GM12878 (cell line): ENCODE data around the gene SLX4IP. TPM values are rescaled to one million over a fixed set of nuclear protein-coding genes. Genes with fewer than 3 reads are reported as not detected.

Source experiments
- ATAC-seq: fragments of 200-7000 bp; cut with Tn5 transposase; 3 replicates; pipeline ENCODE4 v1.9.1; 2020; ENCODE audit warnings: mild to moderate bottlenecking, moderate library complexity
- BruUV-seq: library from RNA; stranded (reverse); fragments of 400-500 nt; replicated peaks from 2 replicates; lab custom pipeline; 2021; lab: Mats Ljungman, UMichigan
- CTCF ChIA-PET: fragments of 300-600 bp; sonication (Branson Sonifier 250); formaldehyde crosslinking; extraction: SDS; loops from one replicate; lab custom pipeline; 2021; ENCODE audit warnings: inconsistent platforms; lab: Yijun Ruan, JAX
- POLR2A ChIA-PET: fragments of 350-600 bp; formaldehyde crosslinking; extraction: SDS; loops from one replicate; lab custom pipeline; 2021; ENCODE audit warnings: inconsistent platforms; lab: Charles Lee
- RAD21 ChIA-PET: fragments of 300-600 bp; sonication (Branson Sonifier 250); formaldehyde crosslinking; loops from one replicate; lab custom pipeline; 2023; ENCODE audit warnings: antibody characterized with exemption; ENCODE audit not compliant: unreplicated experiment; lab: Charles Lee
- SMC1A ChIA-PET: fragments of 300-600 bp; sonication (Branson Sonifier 250); formaldehyde crosslinking; loops from one replicate; lab custom pipeline; 2023; ENCODE audit not compliant: unreplicated experiment, uncharacterized antibody; lab: Charles Lee
- DNase-seq: peaks from one replicate; pipeline ENCODE4 v3.0.0-alpha.2; 2011; ENCODE audit warnings: low read depth, low spot score
- FAIRE-seq: peaks from 3 replicates; lab custom pipeline; 2011; peaks lifted over from hg19 to GRCh38; lab: Jason Lieb, UNC
- H2AFZ ChIP-seq: 2 replicates; pipeline ENCODE4 v1.6.0; 2011; ENCODE audit warnings: low read depth, low read length, control low read depth; ENCODE audit not compliant: control insufficient read depth
- H3K27ac ChIP-seq: 2 replicates; pipeline ENCODE4 v1.5.1; 2011; ENCODE audit warnings: control low read depth; ENCODE audit not compliant: control insufficient read depth, insufficient read depth
- H3K27me3 ChIP-seq, 2 experiments: replicated peaks in 1 of 2; 2 replicates each; pipeline versions ENCODE4 v1.6.0 to v1.6.1; 2011; ENCODE audit warnings: low read length in 1 of 2; ENCODE audit not compliant: control insufficient read depth in 2 of 2, insufficient read depth in 2 of 2
- H3K36me3 ChIP-seq, 2 experiments: 2 replicates each; pipeline ENCODE4 v1.5.1; 2011; ENCODE audit warnings: low read length in 1 of 2; ENCODE audit not compliant: control insufficient read depth in 2 of 2, insufficient read depth in 2 of 2
- H3K4me1 ChIP-seq: 2 replicates; pipeline ENCODE4 v1.6.1; 2011; ENCODE audit warnings: mild to moderate bottlenecking, low read length, moderate library complexity, mixed read lengths; ENCODE audit not compliant: control insufficient read depth, insufficient read depth
- H3K4me2 ChIP-seq: 2 replicates; pipeline ENCODE4 v1.6.0; 2011; ENCODE audit warnings: control low read depth; ENCODE audit not compliant: control insufficient read depth, insufficient read depth
- H3K4me3 ChIP-seq: fragments of 200-600 bp; sonication (generic); 2 replicates; pipeline ENCODE4 v1.5.1; 2016
- H3K79me2 ChIP-seq: 2 replicates; pipeline ENCODE4 v1.6.0; 2011; ENCODE audit warnings: low read length; ENCODE audit not compliant: control insufficient read depth, insufficient read depth
- H3K9ac ChIP-seq: 2 replicates; pipeline ENCODE4 v1.8.0; 2011; ENCODE audit warnings: low read length, control low read depth, mixed read lengths; ENCODE audit not compliant: control insufficient read depth, insufficient read depth
- H3K9me3 ChIP-seq: replicated peaks from 3 replicates; pipeline ENCODE4 v1.5.1; 2011; ENCODE audit warnings: mild to moderate bottlenecking, low read length; ENCODE audit not compliant: control insufficient read depth, insufficient read depth
- H4K20me1 ChIP-seq: 2 replicates; pipeline ENCODE4 v1.6.0; 2011; ENCODE audit not compliant: control insufficient read depth, insufficient read depth
- BACH1 ChIP-seq: fragments of 450-650 bp; IDR thresholded peaks from 2 replicates; pipeline ENCODE4 v1.6.1; 2017; ENCODE audit warnings: mild to moderate bottlenecking, borderline replicate concordance
- CEBPB ChIP-seq, 2 experiments: fragments of 150-350 bp in 1 of 2; IDR thresholded peaks; 2 replicates each; pipeline ENCODE4 v1.6.1; 2012 to 2014; ENCODE audit warnings: low read depth in 2 of 2, low read length in 2 of 2, borderline replicate concordance in 1 of 2, inconsistent platforms in 1 of 2
- CHD4 ChIP-seq: fragments of 200-600 bp; sonication (generic); IDR thresholded peaks from 2 replicates; pipeline ENCODE4 v1.6.1; 2016; ENCODE audit warnings: mild to moderate bottlenecking
- JUND ChIP-seq: IDR thresholded peaks from 2 replicates; pipeline ENCODE4 v1.6.1; 2012; ENCODE audit warnings: low read depth, mild to moderate bottlenecking, low read length, improper control_type of control experiment, moderate library complexity
- POLR2AphosphoS5 ChIP-seq: IDR thresholded peaks from 2 replicates; pipeline ENCODE4 v1.6.1; 2011; ENCODE audit warnings: mild to moderate bottlenecking, low read length, inconsistent platforms
- SUPT20H ChIP-seq: IDR thresholded peaks from 2 replicates; pipeline ENCODE4 v1.6.1; 2011; ENCODE audit warnings: low read depth, mild to moderate bottlenecking, low read length, moderate library complexity, borderline replicate concordance; ENCODE audit not compliant: control insufficient read depth
- TCF7 ChIP-seq: IDR thresholded peaks from 2 replicates; pipeline ENCODE4 v1.6.1; 2014; ENCODE audit warnings: antibody characterized with exemption, borderline replicate concordance
- ZBED1 ChIP-seq: IDR thresholded peaks from 2 replicates; pipeline ENCODE4 v1.6.1; 2016; ENCODE audit warnings: borderline replicate concordance
- ZNF207 ChIP-seq: fragments of 450-650 bp; IDR thresholded peaks from 2 replicates; pipeline ENCODE4 v1.6.1; 2014; ENCODE audit warnings: antibody characterized with exemption, mild to moderate bottlenecking, borderline replicate concordance
- ZNF24 ChIP-seq: fragments of 450-650 bp; IDR thresholded peaks from 2 replicates; pipeline ENCODE4 v1.6.1; 2017; ENCODE audit warnings: antibody characterized with exemption, mild to moderate bottlenecking
- WGBS: methylation state at CpG from one replicate; pipeline ENCODE4 v1.1.6; 2016; ENCODE audit warnings: low lambda C conversion rate; ENCODE audit not compliant: insufficient replicate concordance, insufficient coverage; ENCODE audit errors: missing lambda C conversion rate; 5-methylcytosine and 5-hydroxymethylcytosine counted together
- in situ Hi-C: fragments of 300-500 bp; cut with MboI; formaldehyde crosslinking; loops from 9 replicates; pipeline ENCODE4 v1.14.3; 2018; ENCODE audit warnings: mixed read lengths
- intact Hi-C: fragments of 100-400 bp; cut with micrococcal nuclease; formaldehyde crosslinking; loops from one replicate; pipeline ENCODE4 v1.14.2; 2022; ENCODE audit not compliant: unreplicated experiment
- polyA plus RNA-seq, 11 experiments: library from polyadenylated mRNA; depleted of rRNA in 4 of 11; unstranded in 6 of 11; stranded (reverse) in 5 of 11; fragments of >200 nt; fragmentation: Nextera tagmentation in 4 of 11; fragmentation: Illumina TruSeq in 1 of 11; extraction: Ambion mirVana in 4 of 11; extraction: Trizol in 1 of 11; gene quantifications; 1 replicate in 1 of 11; 2 replicates in 10 of 11; pipeline versions ENCODE4 v1.2.1 to v1.2.3, GENCODE V29; 2011 to 2016; ENCODE audit warnings: inconsistent platforms in 2 of 11, missing spikeins in 2 of 11, low read depth in 1 of 11
- total RNA-seq, 4 experiments: library from RNA; depleted of rRNA in 3 of 4; stranded (reverse); fragments of >200 nt in 3 of 4; fragmentation: Illumina TruSeq in 1 of 4; extraction: Trizol in 1 of 4; gene quantifications; 2 replicates each; pipeline versions ENCODE4 v1.2.1 to v1.2.3, GENCODE V29; 2013 to 2021
- TF ChIP-seq, protein P1 (sequence below): fragments of 450-650 bp; IDR thresholded peaks from 2 replicates; pipeline ENCODE4 v1.6.1; 2017; ENCODE audit warnings: mild to moderate bottlenecking, moderate library complexity
- TF ChIP-seq, protein P2 (sequence below): IDR thresholded peaks from 2 replicates; pipeline ENCODE4 v1.6.1; 2012; ENCODE audit warnings: improper control_type of control experiment, low read depth, low read length; ENCODE audit not compliant: insufficient replicate concordance

Gene SLX4IP
- total and polyA plus RNA-seq, 10 of the 15 experiments (the other 5 are each of a cell fraction or from before 2014, with no cell fraction given) = 2.2 to 11.0 (median 6.3) TPM

DNA sequence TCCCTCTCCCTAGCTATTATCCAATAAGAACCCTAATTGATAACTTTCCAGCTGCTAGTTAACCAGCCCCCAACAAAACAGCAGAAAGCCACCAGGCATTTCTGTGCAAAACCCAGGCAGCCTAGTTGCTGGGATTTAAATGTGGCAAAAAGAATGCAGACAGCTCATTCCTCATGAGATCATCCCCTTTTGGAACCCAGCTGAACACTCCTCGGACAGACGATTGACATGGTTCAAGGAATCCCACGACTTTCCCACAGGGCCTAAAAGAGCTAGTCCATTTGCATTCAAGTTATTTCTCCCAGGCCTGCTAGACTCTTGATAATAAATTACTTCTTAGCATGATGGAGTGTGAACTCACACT, 214.7 kb downstream of the SLX4IP start:
- BruUV-seq = no TSS peak
- H2AFZ ChIP-seq = no peak overlapping the region
- peaks cover 16% of the 10 kb centered on the region for H3K4me1 ChIP-seq
- WGBS = 74% methylated on average over 3 of the region's 3 CpGs
- ChIA-PET CTCF (interaction anchor here (0.7 to 1.7 kb wide), 7 partner anchors 21 to 1072 kb away, joined by 3 to 6 read pairs (median 3); no protein-coding TSS in a partner anchor), POLR2A (interaction anchor here (0.5 kb wide), 1 partner anchor 626 kb away, joined by 3 read pairs; no protein-coding TSS in a partner anchor), SMC1A (interaction anchor here (0.6 to 3.2 kb wide), 5 partner anchors 12 to 188 kb away, joined by 3 to 15 read pairs (median 4); no protein-coding TSS in a partner anchor), RAD21 (interaction anchor here (1.9 kb wide), 1 partner anchor 21 kb away, joined by 5 read pairs; no protein-coding TSS in a partner anchor)
- FAIRE-seq (no peak), DNase-seq (no peak), ATAC-seq (no peak)
- no peak overlapping the region for H3K9ac ChIP-seq
- no peak overlapping the region for H3K4me3 ChIP-seq
- H3K27me3 ChIP-seq = no peaks in the 10 kb centered on the region
- H3K27ac ChIP-seq = no peak overlapping the region
- in situ Hi-C loops (no loop called here), intact Hi-C loops (loop anchor here (5.0 to 10.0 kb wide), 2 partner anchors 97 to 675 kb away; no protein-coding TSS in a partner anchor)
- peaks cover 2 to 10% of the 10 kb centered on the region in 2 experiments; a peak in 2 of 4 replicates for H3K36me3 ChIP-seq
- no peaks in the 10 kb centered on the region for H4K20me1 ChIP-seq
- H3K79me2 ChIP-seq = no peaks in the 10 kb centered on the region
- no peaks in the 10 kb centered on the region for H3K9me3 ChIP-seq
- H3K4me2 ChIP-seq = no peak overlapping the region
- no peak for TF ChIP-seq ZBED1
- no peak for TF ChIP-seq ZNF24
- no peak for TF ChIP-seq TCF7
- no peak for TF ChIP-seq BACH1
- TF ChIP-seq CHD4 = no peak
- TF ChIP-seq, protein P1, sequence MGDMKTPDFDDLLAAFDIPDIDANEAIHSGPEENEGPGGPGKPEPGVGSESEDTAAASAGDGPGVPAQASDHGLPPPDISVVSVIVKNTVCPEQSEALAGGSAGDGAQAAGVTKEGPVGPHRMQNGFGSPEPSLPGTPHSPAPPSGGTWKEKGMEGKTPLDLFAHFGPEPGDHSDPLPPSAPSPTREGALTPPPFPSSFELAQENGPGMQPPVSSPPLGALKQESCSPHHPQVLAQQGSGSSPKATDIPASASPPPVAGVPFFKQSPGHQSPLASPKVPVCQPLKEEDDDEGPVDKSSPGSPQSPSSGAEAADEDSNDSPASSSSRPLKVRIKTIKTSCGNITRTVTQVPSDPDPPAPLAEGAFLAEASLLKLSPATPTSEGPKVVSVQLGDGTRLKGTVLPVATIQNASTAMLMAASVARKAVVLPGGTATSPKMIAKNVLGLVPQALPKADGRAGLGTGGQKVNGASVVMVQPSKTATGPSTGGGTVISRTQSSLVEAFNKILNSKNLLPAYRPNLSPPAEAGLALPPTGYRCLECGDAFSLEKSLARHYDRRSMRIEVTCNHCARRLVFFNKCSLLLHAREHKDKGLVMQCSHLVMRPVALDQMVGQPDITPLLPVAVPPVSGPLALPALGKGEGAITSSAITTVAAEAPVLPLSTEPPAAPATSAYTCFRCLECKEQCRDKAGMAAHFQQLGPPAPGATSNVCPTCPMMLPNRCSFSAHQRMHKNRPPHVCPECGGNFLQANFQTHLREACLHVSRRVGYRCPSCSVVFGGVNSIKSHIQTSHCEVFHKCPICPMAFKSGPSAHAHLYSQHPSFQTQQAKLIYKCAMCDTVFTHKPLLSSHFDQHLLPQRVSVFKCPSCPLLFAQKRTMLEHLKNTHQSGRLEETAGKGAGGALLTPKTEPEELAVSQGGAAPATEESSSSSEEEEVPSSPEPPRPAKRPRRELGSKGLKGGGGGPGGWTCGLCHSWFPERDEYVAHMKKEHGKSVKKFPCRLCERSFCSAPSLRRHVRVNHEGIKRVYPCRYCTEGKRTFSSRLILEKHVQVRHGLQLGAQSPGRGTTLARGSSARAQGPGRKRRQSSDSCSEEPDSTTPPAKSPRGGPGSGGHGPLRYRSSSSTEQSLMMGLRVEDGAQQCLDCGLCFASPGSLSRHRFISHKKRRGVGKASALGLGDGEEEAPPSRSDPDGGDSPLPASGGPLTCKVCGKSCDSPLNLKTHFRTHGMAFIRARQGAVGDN = no peak
- TF ChIP-seq, protein P2, sequence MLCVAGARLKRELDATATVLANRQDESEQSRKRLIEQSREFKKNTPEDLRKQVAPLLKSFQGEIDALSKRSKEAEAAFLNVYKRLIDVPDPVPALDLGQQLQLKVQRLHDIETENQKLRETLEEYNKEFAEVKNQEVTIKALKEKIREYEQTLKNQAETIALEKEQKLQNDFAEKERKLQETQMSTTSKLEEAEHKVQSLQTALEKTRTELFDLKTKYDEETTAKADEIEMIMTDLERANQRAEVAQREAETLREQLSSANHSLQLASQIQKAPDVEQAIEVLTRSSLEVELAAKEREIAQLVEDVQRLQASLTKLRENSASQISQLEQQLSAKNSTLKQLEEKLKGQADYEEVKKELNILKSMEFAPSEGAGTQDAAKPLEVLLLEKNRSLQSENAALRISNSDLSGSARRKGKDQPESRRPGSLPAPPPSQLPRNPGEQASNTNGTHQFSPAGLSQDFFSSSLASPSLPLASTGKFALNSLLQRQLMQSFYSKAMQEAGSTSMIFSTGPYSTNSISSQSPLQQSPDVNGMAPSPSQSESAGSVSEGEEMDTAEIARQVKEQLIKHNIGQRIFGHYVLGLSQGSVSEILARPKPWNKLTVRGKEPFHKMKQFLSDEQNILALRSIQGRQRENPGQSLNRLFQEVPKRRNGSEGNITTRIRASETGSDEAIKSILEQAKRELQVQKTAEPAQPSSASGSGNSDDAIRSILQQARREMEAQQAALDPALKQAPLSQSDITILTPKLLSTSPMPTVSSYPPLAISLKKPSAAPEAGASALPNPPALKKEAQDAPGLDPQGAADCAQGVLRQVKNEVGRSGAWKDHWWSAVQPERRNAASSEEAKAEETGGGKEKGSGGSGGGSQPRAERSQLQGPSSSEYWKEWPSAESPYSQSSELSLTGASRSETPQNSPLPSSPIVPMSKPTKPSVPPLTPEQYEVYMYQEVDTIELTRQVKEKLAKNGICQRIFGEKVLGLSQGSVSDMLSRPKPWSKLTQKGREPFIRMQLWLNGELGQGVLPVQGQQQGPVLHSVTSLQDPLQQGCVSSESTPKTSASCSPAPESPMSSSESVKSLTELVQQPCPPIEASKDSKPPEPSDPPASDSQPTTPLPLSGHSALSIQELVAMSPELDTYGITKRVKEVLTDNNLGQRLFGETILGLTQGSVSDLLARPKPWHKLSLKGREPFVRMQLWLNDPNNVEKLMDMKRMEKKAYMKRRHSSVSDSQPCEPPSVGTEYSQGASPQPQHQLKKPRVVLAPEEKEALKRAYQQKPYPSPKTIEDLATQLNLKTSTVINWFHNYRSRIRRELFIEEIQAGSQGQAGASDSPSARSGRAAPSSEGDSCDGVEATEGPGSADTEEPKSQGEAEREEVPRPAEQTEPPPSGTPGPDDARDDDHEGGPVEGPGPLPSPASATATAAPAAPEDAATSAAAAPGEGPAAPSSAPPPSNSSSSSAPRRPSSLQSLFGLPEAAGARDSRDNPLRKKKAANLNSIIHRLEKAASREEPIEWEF = no peak
- no peak for TF ChIP-seq JUND
- no peak for TF ChIP-seq POLR2AphosphoS5
- TF ChIP-seq SUPT20H = no peak
- no peak for TF ChIP-seq CEBPB (IDR thresholded peaks at IDR 0.05; ENCODE audit: borderline replicate concordance in 1 of 2, low read depth in 2 of 2, low read length in 2 of 2)
- TF ChIP-seq ZNF207 = no peak
